ENCODE measurements around the gene PHF20.

- TF ChIP-seq TAF1 (IDR thresholded peaks at IDR 0.05; ENCODE audit: low read depth, low read length) (no peak), HDAC6 (IDR thresholded peaks at IDR 0.05; ENCODE audit: low read depth, low read length) (no peak), RAD21 (IDR thresholded peaks at IDR 0.05 in 1 of 2, conservative IDR thresholded peaks at IDR 0.05 in 1 of 2; ENCODE audit: low read depth in 2 of 2, low read length in 2 of 2) (no peak)
- TF ChIP-seq, protein P1, sequence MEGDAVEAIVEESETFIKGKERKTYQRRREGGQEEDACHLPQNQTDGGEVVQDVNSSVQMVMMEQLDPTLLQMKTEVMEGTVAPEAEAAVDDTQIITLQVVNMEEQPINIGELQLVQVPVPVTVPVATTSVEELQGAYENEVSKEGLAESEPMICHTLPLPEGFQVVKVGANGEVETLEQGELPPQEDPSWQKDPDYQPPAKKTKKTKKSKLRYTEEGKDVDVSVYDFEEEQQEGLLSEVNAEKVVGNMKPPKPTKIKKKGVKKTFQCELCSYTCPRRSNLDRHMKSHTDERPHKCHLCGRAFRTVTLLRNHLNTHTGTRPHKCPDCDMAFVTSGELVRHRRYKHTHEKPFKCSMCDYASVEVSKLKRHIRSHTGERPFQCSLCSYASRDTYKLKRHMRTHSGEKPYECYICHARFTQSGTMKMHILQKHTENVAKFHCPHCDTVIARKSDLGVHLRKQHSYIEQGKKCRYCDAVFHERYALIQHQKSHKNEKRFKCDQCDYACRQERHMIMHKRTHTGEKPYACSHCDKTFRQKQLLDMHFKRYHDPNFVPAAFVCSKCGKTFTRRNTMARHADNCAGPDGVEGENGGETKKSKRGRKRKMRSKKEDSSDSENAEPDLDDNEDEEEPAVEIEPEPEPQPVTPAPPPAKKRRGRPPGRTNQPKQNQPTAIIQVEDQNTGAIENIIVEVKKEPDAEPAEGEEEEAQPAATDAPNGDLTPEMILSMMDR (IDR thresholded peaks at IDR 0.05; ENCODE audit: control extremely low read depth in 1 of 3, insufficient read depth in 1 of 3, low read depth in 1 of 3, low read length in 3 of 3): no peak
These were observed 20.9 kb downstream of the PHF20 start for GRCh38 chr20:35792740-35793139.
